Neutrophil (primary cell): ENCODE measurements around the gene INIP.
A peak's percentile ranks its signal among the peaks of the same experiment; 100 is the strongest.

Source experiments
- H3K27ac ChIP-seq: fragments of 200-600 bp; sonication (generic); 2 replicates; pipeline ENCODE4 v1.5.1; 2016; ENCODE audit warnings: mild to moderate bottlenecking, moderate library complexity
- H3K27me3 ChIP-seq: fragments of 200-600 bp; sonication (generic); 2 replicates; pipeline ENCODE4 v1.6.0; 2016; ENCODE audit warnings: mild to moderate bottlenecking
- H3K36me3 ChIP-seq: fragments of 200-600 bp; sonication (generic); 2 replicates; pipeline ENCODE4 v1.5.1; 2017
- H3K4me1 ChIP-seq, 2 experiments: fragments of 200-600 bp in 1 of 2; sonication (generic) in 1 of 2; 1 replicate in 1 of 2; 2 replicates in 1 of 2; pipeline versions ENCODE4 v1.5.1 to v1.6.1; 2013 to 2016; ENCODE audit warnings: low read depth in 1 of 2, low read length in 1 of 2, mild to moderate bottlenecking in 1 of 2, moderate library complexity in 1 of 2; ENCODE audit not compliant: control insufficient read depth in 1 of 2, insufficient read depth in 1 of 2
- H3K4me3 ChIP-seq, 2 experiments: fragments of 200-600 bp in 1 of 2; sonication (generic) in 1 of 2; 1 replicate in 1 of 2; 2 replicates in 1 of 2; pipeline ENCODE4 v1.5.1; 2013 to 2016; ENCODE audit warnings: low read depth in 1 of 2, low read length in 1 of 2, mild to moderate bottlenecking in 1 of 2, moderate library complexity in 1 of 2
- H3K9me3 ChIP-seq: fragments of 200-600 bp; sonication (generic); 2 replicates; pipeline ENCODE4 v1.5.1; 2016
- CTCF ChIP-seq: fragments of 200-600 bp; sonication (generic); IDR thresholded peaks from 2 replicates; pipeline ENCODE4 v1.5.1; 2016; ENCODE audit warnings: antibody characterized with exemption

The INIP gene

GRCh38 chr9:112717661-112718331 lies at the start of gene INIP:
Gene INIP (minus strand): TSS chr9:112718117. CDS start chr9:112716485, 1,632 bp downstream.
- H3K4me1 ChIP-seq = peaks cover 11 to 13% of the 10 kb centered on the region in 2 experiments
- peaks cover 6% of the 10 kb centered on the region for H3K36me3 ChIP-seq
- peak within 1 kb of the TSS; percentile 76 to 96 for H3K4me3 ChIP-seq
- H3K27me3 ChIP-seq = no peaks in the 10 kb centered on the region
- peak within 1 kb of the TSS; percentile 85 for H3K27ac ChIP-seq
- no peaks in the 10 kb centered on the region for H3K9me3 ChIP-seq
- TF ChIP-seq CTCF = peak; percentile 60

GRCh38 chr9:112765281-112765680 lies 47.4 kb upstream of the INIP start:
- H3K4me1 ChIP-seq = peaks cover 0 to under 1% of the 10 kb centered on the region in 2 experiments
- TF ChIP-seq CTCF = no peak
- no peak overlapping the region for H3K4me3 ChIP-seq
- no peaks in the 10 kb centered on the region for H3K27me3 ChIP-seq
- no peak overlapping the region for H3K27ac ChIP-seq
- H3K9me3 ChIP-seq = no peaks in the 10 kb centered on the region
- H3K36me3 ChIP-seq = no peaks in the 10 kb centered on the region

GRCh38 chr9:112764837-112765236 lies 46.9 kb upstream of the INIP start:
- Histone ChIP-seq H3K9me3 (no peaks in the 10 kb centered on the region), H3K36me3 (no peaks in the 10 kb centered on the region), H3K4me1 (peaks cover 2 to 5% of the 10 kb centered on the region in 2 experiments), H3K4me3 (no peak overlapping the region), H3K27me3 (no peaks in the 10 kb centered on the region), H3K27ac (no peak overlapping the region)
- no peak for TF ChIP-seq CTCF

- Histone ChIP-seq H3K4me1 (peaks cover 4 to 6% of the 10 kb centered on the region in 2 experiments), H3K27me3 (no peaks in the 10 kb centered on the region), H3K4me3 (no peak overlapping the region), H3K9me3 (no peaks in the 10 kb centered on the region), H3K27ac (no peak overlapping the region), H3K36me3 (no peaks in the 10 kb centered on the region)
- TF ChIP-seq CTCF = no peak
These were observed 46.4 kb upstream of the INIP start for GRCh38 chr9:112764344-112764743.

- Histone ChIP-seq H3K4me3 (no peak overlapping the region), H3K27me3 (no peaks in the 10 kb centered on the region), H3K4me1 (peaks cover 7 to 14% of the 10 kb centered on the region in 2 experiments), H3K27ac (no peak overlapping the region), H3K36me3 (no peaks in the 10 kb centered on the region), H3K9me3 (no peaks in the 10 kb centered on the region)
- TF ChIP-seq CTCF = no peak
These were observed 45.0 kb upstream of the INIP start for GRCh38 chr9:112762726-112763518.
